ENCODE results near the gene NFIX. TPM values are rescaled to one million over a fixed set of nuclear protein-coding genes. Genes with fewer than 3 reads are reported as not detected.

Gene NFIX
- total and polyA plus RNA-seq, 2 donors (not counting 1 experiment from before 2014, with no cell fraction given) = 35.7 to 74.8 TPM

- no peak overlapping the region for H3K27ac ChIP-seq (ENCODE audit: insufficient read depth, low read length)
- no peak overlapping the region for H3K9ac ChIP-seq (ENCODE audit: insufficient read depth, low read length)
- no peaks in the 10 kb centered on the region for H4K20me1 ChIP-seq (ENCODE audit: control insufficient read depth, extremely low read depth, insufficient read depth, low read length)
- peaks cover 18% of the 10 kb centered on the region for H3K36me3 ChIP-seq (ENCODE audit: control insufficient read depth, insufficient read depth, low read length)
- H2AFZ ChIP-seq (ENCODE audit: low read length) = no peak overlapping the region
- H3K27me3 ChIP-seq (ENCODE audit: control insufficient read depth, insufficient read depth, low read length) = no peaks in the 10 kb centered on the region
- H3K79me2 ChIP-seq (ENCODE audit: control insufficient read depth, insufficient read depth, low read length) = peaks cover 89% of the 10 kb centered on the region
- H3K4me3 ChIP-seq (replicated peaks in 1 of 4; ENCODE audit: control extremely low read depth in 1 of 4, insufficient read depth in 1 of 4, low read depth in 3 of 4, low read length in 4 of 4) = no peak overlapping the region
- no peak for DNase-seq (ENCODE audit: low read depth in 2 of 2)
- no peak for TF ChIP-seq EZH2 (IDR thresholded peaks at IDR 0.05; ENCODE audit: low read length, missing control alignments)
- TF ChIP-seq CTCF (conservative IDR thresholded peaks at IDR 0.05 in 1 of 2, IDR thresholded peaks at IDR 0.05 in 1 of 2; ENCODE audit: low read depth in 1 of 2, low read length in 2 of 2) = no peak
- H3K4me1 ChIP-seq (ENCODE audit: control insufficient read depth, extremely low read depth, insufficient read depth, low read length) = peaks cover 16% of the 10 kb centered on the region
- no peaks in the 10 kb centered on the region for H3K9me3 ChIP-seq (ENCODE audit: control insufficient read depth, insufficient read depth, low read depth, low read length)
- H3K4me2 ChIP-seq (ENCODE audit: extremely low read depth, insufficient read depth, low read length) = no peak overlapping the region
Measured at GRCh38 chr19:13066933-13067807, 71.9 kb downstream of the NFIX start.

- Histone ChIP-seq H3K27ac (ENCODE audit: insufficient read depth, low read length) (no peak overlapping the region), H4K20me1 (ENCODE audit: control insufficient read depth, extremely low read depth, insufficient read depth, low read length) (no peaks in the 10 kb centered on the region), H3K36me3 (ENCODE audit: control insufficient read depth, insufficient read depth, low read length) (peaks cover 18% of the 10 kb centered on the region), H2AFZ (ENCODE audit: low read length) (no peak overlapping the region), H3K4me1 (ENCODE audit: control insufficient read depth, extremely low read depth, insufficient read depth, low read length) (peaks cover 12% of the 10 kb centered on the region), H3K4me3 (replicated peaks in 1 of 4; ENCODE audit: control extremely low read depth in 1 of 4, insufficient read depth in 1 of 4, low read depth in 3 of 4, low read length in 4 of 4) (no peak overlapping the region), H3K9me3 (ENCODE audit: control insufficient read depth, insufficient read depth, low read depth, low read length) (no peaks in the 10 kb centered on the region), H3K9ac (ENCODE audit: insufficient read depth, low read length) (no peak overlapping the region), H3K27me3 (ENCODE audit: control insufficient read depth, insufficient read depth, low read length) (no peaks in the 10 kb centered on the region), H3K79me2 (ENCODE audit: control insufficient read depth, insufficient read depth, low read length) (peaks cover 81% of the 10 kb centered on the region), H3K4me2 (ENCODE audit: extremely low read depth, insufficient read depth, low read length) (no peak overlapping the region)
- TF ChIP-seq EZH2 (IDR thresholded peaks at IDR 0.05; ENCODE audit: low read length, missing control alignments) = no peak
- no peak for TF ChIP-seq CTCF (conservative IDR thresholded peaks at IDR 0.05 in 1 of 2, IDR thresholded peaks at IDR 0.05 in 1 of 2; ENCODE audit: low read depth in 1 of 2, low read length in 2 of 2)
- DNase-seq (ENCODE audit: low read depth in 2 of 2) = no peak
Measured at GRCh38 chr19:13068085-13068846, 73.0 kb downstream of the NFIX start.
